Measurements from ENCODE around the gene OPA3. TPM values are rescaled to one million over a fixed set of nuclear protein-coding genes. Genes with fewer than 3 reads are reported as not detected.
A peak's percentile ranks its signal among the peaks of the same experiment; 100 is the strongest.

Gene OPA3
- total RNA-seq, 4 donors from 2014 or later, result 4.8 to 6.7 (median 5.7) TPM

DNA sequence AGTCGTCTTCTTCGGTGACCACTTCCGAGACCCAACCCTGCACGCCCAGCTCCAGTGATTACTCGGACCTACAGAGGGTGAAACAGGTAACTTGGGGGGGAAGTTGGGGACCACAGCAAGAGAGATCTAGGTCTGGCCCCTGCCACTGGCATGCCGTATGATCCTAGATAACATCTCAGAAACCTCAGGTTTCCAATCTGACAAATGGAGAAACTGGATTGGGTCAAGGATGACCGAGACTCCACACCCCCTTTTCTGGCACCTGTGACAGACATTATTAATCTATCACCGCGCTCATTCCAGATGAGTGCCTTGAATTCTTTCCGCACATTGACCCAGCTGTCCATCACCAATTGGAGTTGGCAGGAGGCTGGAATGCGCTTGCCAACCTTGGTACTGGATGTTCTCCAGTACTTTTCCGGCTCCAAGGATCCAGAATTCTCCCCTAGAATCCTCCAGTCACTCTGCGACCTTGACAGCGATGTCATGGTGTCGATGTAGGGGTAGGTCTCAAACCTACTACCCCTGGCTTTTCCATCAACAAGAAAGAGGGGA, 60.0 kb downstream of the OPA3 start:
- H3K36me3 ChIP-seq, result peaks cover 2 to 61% (median 13%) of the 10 kb centered on the region in 3 donors
- H3K9me3 ChIP-seq, result no peaks in the 10 kb centered on the region
- TF ChIP-seq, protein P1, sequence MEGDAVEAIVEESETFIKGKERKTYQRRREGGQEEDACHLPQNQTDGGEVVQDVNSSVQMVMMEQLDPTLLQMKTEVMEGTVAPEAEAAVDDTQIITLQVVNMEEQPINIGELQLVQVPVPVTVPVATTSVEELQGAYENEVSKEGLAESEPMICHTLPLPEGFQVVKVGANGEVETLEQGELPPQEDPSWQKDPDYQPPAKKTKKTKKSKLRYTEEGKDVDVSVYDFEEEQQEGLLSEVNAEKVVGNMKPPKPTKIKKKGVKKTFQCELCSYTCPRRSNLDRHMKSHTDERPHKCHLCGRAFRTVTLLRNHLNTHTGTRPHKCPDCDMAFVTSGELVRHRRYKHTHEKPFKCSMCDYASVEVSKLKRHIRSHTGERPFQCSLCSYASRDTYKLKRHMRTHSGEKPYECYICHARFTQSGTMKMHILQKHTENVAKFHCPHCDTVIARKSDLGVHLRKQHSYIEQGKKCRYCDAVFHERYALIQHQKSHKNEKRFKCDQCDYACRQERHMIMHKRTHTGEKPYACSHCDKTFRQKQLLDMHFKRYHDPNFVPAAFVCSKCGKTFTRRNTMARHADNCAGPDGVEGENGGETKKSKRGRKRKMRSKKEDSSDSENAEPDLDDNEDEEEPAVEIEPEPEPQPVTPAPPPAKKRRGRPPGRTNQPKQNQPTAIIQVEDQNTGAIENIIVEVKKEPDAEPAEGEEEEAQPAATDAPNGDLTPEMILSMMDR (IDR thresholded peaks at IDR 0.05), result no peak
- TF ChIP-seq POLR2A (IDR thresholded peaks at IDR 0.05), result no peak
- no peak for TF ChIP-seq EP300 (IDR thresholded peaks at IDR 0.05)
- no peak for DNase-seq (ENCODE audit: low spot score in 2 of 2)
- no peak overlapping the region for H3K4me3 ChIP-seq
- peaks cover 0 to 44% (median 9%) of the 10 kb centered on the region in 4 donors for H3K4me1 ChIP-seq
- 90 to 94% methylated on average over 15 of the region's 15 CpGs for WGBS, 2 donors
- H3K27me3 ChIP-seq, result peaks cover 0 to 8% of the 10 kb centered on the region in 2 donors
- H3K27ac ChIP-seq, result peak overlapping the region in 1 of 4 donors; percentile 67

DNA sequence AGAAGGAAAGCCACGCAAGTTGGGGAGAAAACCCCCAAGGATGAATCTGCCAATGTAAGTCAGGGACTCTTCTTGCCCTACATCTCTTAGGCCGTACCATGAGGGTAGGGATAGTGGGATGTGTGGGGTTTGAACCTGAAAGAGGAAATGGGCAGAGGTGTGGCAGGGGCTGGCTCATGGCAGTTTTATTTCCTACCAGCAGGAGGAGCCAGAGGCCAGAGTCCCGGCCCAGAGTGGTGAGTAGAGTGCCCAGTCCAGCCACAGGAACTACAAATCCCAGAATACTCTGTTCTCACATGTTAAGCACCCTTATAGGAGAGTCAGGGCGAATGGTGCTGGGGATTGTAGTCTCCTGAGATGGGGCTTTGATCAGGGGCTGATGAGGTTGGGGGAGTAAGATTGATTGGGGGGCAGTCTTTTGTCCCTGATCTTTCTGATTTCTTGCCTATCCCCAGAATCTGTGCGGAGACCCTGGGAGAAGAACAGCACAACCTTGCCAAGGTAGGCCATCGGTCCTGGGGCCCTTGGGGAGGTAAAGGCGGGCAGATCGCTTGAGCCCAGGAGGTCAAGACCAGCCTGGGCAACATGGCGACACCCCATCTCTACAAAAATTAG, 60.9 kb downstream of the OPA3 start:
- Histone ChIP-seq H3K27me3 (no peaks in the 10 kb centered on the region), H3K4me1 (peaks cover 0 to 36% (median 5%) of the 10 kb centered on the region in 4 donors), H3K9me3 (no peaks in the 10 kb centered on the region), H3K36me3 (peaks cover 2 to 70% (median 14%) of the 10 kb centered on the region in 3 donors), H3K4me3 (no peak overlapping the region), H3K27ac (peak overlapping the region in 1 of 4 donors; percentile 67)
- DNase-seq (ENCODE audit: low spot score in 2 of 2), result peak in 1 of 2 donors; percentile 77
- no peak for TF ChIP-seq POLR2A (IDR thresholded peaks at IDR 0.05)
- TF ChIP-seq, protein P1 (IDR thresholded peaks at IDR 0.05), result peak; percentile 90 to 94 (median 92)
- peak; percentile 15 to 46 for TF ChIP-seq EP300 (IDR thresholded peaks at IDR 0.05)
- WGBS, 2 donors, result 61 to 64% methylated on average over 9 of the region's 9 CpGs

DNA sequence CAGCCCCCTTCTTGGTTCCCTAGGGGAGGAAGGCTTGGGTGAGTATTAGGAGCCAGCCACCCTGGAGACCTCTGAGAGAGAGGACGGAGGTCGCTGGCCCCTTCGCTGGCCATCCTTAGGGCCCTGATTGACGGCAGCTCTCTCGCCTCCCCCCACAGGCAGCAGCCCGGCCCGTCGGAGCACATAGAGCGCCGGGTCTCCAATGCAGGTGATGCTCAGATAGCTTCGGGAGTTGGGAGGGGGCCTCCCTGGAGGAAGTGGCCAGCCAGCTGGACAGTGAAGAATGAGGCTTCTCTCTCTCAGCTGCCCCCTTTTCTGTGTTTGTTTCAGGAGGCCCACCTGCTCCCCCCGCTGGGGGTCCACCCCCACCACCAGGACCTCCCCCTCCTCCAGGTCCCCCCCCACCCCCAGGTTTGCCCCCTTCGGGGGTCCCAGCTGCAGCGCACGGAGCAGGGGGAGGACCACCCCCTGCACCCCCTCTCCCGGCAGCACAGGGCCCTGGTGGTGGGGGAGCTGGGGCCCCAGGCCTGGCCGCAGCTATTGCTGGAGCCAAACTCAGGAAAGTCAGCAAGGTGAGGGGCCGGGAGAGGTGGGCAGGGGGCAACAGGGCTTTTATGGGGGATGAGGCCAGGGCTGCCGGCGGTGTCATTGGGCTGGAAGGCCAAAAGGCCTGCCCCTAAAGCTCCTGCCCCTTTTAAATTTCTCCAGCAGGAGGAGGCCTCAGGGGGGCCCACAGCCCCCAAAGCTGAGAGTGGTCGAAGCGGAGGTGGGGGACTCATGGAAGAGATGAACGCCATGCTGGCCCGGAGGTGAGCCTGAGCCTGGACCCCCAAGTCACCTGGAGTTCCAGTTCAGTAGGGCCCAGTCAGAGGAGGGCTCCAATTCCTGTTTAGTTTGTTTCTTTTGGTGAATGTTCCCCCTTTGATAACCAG, 62.3 kb downstream of the OPA3 start:
- Histone ChIP-seq H3K27me3 (no peaks in the 10 kb centered on the region), H3K9me3 (no peaks in the 10 kb centered on the region), H3K4me3 (no peak overlapping the region), H3K4me1 (peaks cover 0 to 24% (median 4%) of the 10 kb centered on the region in 4 donors), H3K27ac (no peak overlapping the region), H3K36me3 (peaks cover 2 to 85% (median 26%) of the 10 kb centered on the region in 3 donors)
- no peak for TF ChIP-seq POLR2A (IDR thresholded peaks at IDR 0.05)
- WGBS, 2 donors, result 81% methylated on average over 19 to 24 of the region's 24 CpGs
- no peak for DNase-seq (ENCODE audit: low spot score in 2 of 2)

DNA sequence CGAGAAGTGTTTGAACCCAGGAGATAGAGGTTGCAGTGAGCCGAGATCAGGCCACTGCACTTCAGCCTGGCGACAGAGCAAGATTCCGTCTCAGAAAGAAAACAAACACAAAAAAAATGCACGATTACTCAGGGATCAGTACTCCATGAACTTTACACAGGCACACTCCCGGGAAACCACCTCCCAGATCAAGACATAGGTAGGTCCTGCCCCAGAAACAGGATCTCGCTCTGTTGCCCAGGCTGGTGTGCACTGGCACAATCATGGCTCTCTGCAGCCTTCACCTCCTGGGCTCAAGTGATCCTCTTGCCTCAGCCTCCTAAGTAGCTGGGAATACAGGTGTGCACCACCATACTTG, 66.2 kb downstream of the OPA3 start:
- H3K36me3 ChIP-seq, result peaks cover 0 to 68% (median 22%) of the 10 kb centered on the region in 3 donors
- no peaks in the 10 kb centered on the region for H3K27me3 ChIP-seq
- no peaks in the 10 kb centered on the region for H3K9me3 ChIP-seq
- H3K4me3 ChIP-seq, result no peak overlapping the region
- H3K27ac ChIP-seq, result no peak overlapping the region
- no peak for DNase-seq (ENCODE audit: low spot score in 2 of 2)
- no peak for TF ChIP-seq POLR2A (IDR thresholded peaks at IDR 0.05)
- TF ChIP-seq EP300 (IDR thresholded peaks at IDR 0.05), result no peak
- TF ChIP-seq, protein P1 (IDR thresholded peaks at IDR 0.05), result no peak
- WGBS, 2 donors, result 85 to 88% methylated on average over 7 of the region's 7 CpGs
- H3K4me1 ChIP-seq, result peaks cover 0 to 34% (median 20%) of the 10 kb centered on the region in 4 donors

DNA sequence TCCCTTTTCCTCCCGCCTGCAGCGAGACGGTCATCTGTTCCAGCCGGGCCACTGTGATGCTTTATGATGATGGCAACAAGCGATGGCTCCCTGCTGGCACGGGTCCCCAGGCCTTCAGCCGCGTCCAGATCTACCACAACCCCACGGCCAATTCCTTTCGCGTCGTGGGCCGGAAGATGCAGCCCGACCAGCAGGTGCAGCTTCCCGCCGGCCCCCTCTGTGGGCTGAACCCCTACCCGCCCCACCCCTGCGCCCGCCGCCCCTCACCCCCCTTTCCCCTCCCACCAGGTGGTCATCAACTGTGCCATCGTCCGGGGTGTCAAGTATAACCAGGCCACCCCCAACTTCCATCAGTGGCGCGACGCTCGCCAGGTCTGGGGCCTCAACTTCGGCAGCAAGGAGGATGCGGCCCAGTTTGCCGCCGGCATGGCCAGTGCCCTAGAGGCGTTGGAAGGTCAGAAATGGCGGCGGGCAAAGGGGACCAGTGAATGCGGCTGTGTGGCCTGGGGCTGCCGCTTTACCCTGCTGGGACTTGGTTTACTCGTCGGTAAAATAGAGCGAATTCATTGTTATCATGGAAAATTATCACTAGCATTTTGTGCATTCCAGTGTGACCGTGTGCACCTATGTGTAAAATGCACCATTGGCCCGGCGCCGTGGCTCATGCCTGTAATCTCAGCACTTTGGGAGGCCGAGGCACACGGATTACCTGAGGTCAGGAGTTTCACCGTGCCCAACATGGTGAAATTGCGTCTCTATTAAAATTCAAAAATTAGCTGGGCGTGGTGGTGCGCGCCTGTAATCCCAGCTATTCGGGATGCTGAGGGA, 66.7 kb downstream of the OPA3 start:
- Histone ChIP-seq H3K4me1 (peaks cover 0 to 37% (median 22%) of the 10 kb centered on the region in 4 donors), H3K27me3 (no peaks in the 10 kb centered on the region), H3K27ac (no peak overlapping the region), H3K4me3 (no peak overlapping the region), H3K36me3 (peaks cover 0 to 67% (median 22%) of the 10 kb centered on the region in 3 donors), H3K9me3 (no peaks in the 10 kb centered on the region)
- 84 to 92% methylated on average over 48 to 50 of the region's 50 CpGs for WGBS, 2 donors
- TF ChIP-seq EP300 (IDR thresholded peaks at IDR 0.05) (no peak), POLR2A (IDR thresholded peaks at IDR 0.05) (no peak)
- TF ChIP-seq, protein P1 (IDR thresholded peaks at IDR 0.05), result no peak
- DNase-seq (ENCODE audit: low spot score in 2 of 2), result no peak

Data from tibial nerve (tissue), 4 donors.